ENCODE measurements around the gene BHLHE41.
A peak's percentile ranks its signal among the peaks of the same experiment; 100 is the strongest.

BHLHE41 gene

DNA sequence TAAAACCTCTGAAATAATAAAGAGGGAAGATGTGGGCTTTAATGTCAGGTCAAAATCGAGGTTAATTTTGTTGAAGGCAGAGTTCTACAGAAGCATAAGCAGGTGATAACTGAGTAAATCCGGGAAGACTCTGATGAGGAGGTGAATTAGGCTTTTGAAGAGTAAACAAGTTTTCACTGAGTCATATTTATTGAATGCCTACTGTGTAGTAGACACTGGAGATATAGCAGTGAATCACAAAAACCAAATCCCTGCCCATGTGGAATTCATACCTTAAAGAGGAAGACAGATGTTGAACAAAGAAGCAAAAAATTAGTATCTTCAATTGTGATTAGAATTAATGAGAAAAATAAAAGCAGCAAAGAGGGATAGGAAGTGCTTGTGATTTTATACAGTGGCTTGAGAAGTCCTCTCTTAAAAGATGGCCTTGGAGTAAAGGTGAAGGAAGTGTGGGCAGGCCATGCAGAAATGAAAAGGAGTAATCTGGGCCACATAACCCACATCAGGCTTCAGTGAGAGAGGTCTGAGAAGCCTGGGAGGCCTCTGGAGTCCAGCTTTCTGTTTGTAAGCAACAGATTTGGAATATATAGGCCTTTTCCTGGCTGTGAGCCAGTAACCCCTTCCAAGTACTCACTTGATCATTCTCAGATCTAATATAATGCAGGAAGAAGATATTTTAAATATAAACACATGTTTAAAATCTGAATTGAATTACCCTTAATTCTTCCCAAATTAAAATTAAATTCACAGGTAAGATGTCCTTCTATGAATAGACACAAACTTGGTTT is 46.7 kb downstream of the BHLHE41 start:
- peak; percentile 13 for DNase-seq (ENCODE audit: low read depth)
- TF ChIP-seq, protein P1, sequence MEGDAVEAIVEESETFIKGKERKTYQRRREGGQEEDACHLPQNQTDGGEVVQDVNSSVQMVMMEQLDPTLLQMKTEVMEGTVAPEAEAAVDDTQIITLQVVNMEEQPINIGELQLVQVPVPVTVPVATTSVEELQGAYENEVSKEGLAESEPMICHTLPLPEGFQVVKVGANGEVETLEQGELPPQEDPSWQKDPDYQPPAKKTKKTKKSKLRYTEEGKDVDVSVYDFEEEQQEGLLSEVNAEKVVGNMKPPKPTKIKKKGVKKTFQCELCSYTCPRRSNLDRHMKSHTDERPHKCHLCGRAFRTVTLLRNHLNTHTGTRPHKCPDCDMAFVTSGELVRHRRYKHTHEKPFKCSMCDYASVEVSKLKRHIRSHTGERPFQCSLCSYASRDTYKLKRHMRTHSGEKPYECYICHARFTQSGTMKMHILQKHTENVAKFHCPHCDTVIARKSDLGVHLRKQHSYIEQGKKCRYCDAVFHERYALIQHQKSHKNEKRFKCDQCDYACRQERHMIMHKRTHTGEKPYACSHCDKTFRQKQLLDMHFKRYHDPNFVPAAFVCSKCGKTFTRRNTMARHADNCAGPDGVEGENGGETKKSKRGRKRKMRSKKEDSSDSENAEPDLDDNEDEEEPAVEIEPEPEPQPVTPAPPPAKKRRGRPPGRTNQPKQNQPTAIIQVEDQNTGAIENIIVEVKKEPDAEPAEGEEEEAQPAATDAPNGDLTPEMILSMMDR (conservative IDR thresholded peaks at IDR 0.05; ENCODE audit: low read length) = no peak
- no peak overlapping the region for H3K4me3 ChIP-seq (ENCODE audit: low read length)

All from AG10803 (cell line).